Cortex of kidney (tissue), 1 donor: ENCODE data around the gene AQP12A.
"Not testable (repeated sequence)": the region's sequence is repeated elsewhere in the genome, so short reads cannot be mapped to it uniquely, and the experiment has no call there.

Source experiments
- DNase-seq: peaks from one replicate; lab custom pipeline; 2025; lab: John Stamatoyannopoulos, UW

AQP12A gene

GRCh38 chr2:240662681-240663080, 29.0 kb upstream of the AQP12A start:
- no peak for DNase-seq

DNA sequence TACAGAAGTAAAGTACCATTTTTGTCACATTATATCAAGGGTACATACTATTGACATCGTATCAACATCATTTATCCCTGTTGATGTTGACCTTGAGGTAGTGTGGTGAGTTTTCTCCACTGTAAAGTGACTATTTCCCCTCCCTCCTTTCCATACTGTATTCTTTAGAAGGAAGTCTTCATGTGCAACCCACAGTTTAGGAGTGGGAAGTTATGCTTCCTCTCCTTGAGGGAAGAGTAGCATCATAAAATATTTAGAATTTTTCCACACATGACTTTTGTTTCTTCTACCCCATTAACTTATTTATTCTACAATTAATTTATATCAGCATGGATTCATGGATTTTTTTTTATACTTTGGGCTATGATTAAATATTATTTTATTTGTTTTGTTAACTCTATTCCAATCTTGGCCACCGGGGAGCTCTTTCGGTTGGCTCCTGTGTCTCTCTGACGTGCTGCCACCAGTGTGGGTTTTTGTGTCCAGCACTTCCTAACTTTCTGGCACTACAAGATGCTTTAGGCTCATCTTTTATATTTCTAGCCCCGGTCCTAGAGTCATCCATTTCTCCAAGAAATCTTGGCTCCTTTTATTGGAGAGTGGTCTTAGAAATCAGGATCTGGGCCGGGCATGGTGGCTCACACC, 28.0 kb upstream of the AQP12A start:
- no peak for DNase-seq

DNA sequence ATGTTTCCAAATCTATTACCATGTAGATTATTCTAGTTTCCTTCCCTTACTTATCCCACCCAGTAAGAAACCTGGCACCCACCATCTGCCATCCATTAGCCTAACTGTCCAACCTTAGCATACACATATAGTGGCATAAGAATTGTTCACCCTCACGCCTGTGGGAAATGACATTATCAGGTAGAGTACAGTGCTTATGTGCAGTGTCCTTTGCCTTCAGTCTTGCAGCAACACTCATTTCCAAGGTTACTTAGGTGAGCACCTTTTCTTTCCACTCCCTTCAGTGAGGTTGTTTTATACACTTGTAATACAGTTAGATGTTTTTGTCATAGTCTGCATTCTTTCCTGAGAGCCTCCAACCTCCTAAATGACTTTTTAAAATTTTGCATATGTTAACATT, 27.0 kb upstream of the AQP12A start:
- no peak for DNase-seq

DNA sequence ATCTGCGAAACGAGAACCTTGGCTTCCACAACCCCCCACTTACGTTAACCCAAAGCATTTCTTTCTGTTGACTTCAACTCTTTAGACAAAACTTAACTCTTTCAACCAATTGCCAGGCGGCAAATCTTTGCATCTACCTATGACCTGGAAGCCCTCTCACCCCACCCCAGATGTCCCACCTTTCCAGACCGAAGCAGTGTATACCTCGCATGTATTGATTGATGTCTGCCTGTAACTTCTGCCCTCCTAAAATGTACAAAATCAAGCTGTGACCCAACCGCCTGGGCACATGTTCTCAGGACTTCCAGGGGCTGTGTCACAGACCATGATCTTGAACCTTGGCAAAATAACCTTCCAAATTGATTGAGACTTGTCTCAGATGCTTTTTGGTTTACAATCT, 21.3 kb upstream of the AQP12A start:
- DNase-seq: no peak

DNA sequence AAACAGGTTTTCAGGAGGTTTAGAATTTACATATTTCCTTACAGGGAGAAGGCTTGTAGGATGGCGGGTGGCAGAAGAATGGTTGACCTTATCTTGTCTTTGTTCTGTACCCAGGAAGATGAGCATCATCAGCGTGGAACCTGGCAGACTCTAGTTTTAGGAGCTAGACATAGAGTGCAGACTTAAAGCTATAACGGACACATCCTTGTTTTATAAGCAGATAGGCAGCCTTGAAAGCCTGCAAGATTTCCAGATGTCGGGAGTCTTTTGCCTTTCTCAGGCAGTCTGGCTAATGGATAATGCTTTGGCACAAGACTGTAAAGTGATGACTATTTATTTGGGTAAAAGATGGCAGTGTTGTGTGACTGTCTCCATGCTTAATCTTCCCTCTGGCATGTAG, 20.7 kb upstream of the AQP12A start:
- no peak for DNase-seq

DNA sequence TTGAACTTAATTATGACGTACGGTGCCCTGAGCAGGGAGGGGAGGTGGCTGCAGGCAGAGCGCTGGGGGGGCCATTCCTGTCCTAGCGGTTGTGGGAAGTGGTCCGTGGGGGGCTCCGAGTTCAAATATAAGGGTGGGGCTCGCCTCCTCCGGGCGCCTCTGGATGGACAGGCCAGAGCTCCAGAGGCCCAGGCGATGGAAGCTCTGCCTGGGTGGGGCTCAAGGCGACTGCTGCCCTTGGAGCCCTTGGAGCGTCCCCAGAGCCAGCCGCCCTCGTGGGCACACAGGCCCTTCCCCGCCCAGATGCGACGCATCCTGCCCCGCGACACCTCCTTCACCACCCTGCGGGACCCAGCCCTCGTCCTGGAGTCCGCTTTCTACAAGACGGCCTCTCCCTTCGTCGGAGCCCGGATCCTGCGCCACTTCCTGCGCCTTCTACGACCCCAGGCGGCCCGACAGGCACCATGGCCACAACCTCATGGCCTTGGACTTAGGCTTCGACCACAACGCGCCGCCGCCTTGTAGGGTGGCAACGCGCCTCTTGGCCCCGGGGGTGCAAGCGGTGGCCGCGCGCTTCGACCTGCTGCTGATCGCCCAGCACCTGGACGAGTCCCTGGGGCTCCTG, 19.5 kb upstream of the AQP12A start:
- no peak for DNase-seq

- no peak for DNase-seq
Measured at GRCh38 chr2:240672701-240673190, 18.9 kb upstream of the AQP12A start.

- not testable (repeated sequence) for DNase-seq
Measured at GRCh38 chr2:240674461-240675184, 17.0 kb upstream of the AQP12A start.

GRCh38 chr2:240675345-240675744, 16.3 kb upstream of the AQP12A start:
- DNase-seq: not testable (repeated sequence)

DNA sequence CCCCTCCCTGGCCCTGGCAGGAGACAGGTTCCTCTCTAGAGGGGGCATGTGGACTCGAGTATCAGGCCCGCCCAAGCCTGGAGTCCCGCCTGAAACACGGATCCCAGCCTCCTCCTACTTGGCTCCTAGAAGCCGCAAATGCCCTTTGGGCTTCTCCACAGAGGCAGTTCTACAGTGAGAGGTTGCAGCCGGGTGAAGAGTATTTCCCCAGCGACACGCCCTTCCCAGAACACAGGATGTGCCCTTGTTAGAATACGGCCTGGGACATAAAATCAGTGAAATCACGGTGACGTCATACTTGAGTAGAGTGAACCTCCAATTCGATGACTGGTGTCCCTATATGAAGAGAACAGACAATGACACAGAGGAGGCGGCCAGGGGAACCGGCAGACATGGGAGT, 13.6 kb upstream of the AQP12A start:
- DNase-seq: not testable (repeated sequence)

DNA sequence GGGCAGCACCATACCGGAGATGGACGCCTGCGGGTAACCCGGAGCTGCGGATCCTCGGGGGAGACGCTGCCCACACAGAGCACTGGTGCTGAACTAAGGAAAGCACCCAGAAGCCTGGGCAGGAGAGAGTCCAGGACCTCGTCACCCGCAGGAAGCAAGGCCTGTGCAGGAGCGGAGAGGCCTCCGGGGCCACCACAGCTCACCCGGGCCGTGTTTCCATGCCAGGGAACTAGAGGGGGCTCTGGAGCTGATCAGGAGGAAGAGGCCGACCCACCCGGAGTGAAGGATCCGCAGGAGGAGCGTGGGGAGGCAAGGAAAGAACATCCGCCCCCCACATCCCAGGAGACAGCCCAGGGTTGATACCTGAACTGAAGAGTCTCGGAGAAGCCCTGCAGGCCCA, 12.8 kb upstream of the AQP12A start:
- DNase-seq: not testable (repeated sequence)

DNA sequence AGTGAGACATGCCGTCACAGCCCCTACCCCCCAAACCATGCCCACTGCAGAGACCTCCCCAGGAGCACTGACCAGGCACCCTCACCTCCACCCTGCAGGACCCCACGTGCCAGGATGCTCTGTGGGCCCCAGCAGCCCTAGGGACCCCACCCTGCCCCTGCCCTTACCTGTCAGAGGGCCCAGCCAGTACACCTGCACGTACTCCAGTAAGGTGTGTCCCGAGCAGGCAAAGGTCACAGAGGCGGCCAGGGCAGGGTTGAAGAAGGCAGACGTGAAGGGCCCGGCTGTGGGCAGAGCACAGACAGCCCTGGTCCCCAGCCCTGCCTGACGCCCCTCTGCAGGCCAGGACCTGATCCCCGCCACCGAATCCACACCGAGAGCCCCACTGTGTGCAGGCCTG, 11.5 kb upstream of the AQP12A start:
- DNase-seq: not testable (repeated sequence)

DNA sequence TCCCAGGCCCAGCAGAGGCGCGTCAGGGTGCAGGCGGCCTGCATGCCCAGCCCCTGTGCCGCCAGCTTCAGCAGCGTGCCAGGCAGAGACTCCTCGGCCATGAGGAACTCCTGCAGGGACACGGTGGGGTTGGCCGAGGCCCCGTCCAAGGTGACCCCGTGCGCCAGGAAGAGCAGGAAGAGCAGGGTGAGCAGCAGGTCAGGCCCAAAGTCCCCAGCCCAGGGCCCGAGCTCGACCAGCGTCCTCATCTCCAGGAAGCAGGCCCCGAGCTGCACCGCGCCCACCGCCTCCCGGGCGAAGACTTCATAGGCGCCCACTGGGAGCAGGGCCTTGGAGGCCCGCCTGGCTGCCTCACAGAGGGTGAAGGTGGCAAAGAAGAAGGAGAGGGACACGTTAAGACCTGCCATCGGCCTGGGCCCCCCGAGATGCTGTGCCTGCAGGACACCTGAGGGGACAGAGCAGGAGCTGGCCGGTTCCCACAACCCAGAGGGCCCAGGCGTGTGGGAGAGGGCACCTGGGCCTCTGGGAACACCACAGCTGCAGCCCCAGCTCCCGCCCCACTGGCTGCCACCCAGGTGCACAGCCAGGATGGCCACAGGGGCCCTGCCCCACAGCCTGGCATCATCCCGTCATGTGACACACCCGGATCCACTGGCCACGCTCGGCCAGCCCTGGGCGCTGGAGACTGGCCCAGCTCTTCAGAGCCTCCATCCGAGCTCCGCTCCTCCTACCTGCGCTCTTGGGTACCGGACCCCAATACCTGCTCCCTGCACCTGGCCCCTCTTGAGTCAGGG, 9.0 kb upstream of the AQP12A start, which contains the start of gene AQP12B:
Gene AQP12B (minus strand): TSS at position 455 of the 794 bp plus-strand sequence. CDS start 48 bp downstream, at position 407.
- not testable (repeated sequence) for DNase-seq

DNA sequence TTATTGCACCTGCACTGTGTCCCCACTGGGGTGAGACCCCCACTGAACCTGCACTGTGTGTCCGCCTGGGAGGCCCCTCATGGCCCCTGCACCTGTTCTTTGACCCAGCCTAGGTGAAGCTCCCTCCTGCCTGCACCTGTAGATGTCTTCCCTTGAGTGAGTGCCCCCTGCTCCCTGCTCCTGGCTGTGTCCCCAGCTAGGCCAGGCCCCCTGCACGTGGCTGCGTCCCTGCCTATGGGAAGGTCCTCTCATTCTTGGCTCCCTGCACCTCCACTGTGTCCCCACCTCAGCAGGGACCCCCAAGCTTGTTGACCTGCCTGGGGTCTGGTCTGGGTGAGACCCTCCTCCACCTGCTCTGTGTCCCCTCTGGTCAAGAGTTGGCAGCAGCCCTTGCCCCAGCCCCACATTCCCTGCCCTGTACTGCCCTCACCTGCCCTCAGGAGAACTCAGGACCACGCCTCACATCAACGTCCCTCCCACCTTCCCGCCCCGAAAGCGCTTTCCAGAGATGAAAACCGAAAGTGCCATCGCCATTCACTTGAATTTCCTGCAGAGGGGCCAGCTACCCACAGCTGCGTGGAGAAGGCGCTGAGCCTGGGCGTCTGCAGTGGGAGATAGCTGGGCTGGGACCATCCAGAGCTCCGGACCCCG, 8.2 kb upstream of the AQP12A start:
- DNase-seq: not testable (repeated sequence)

DNA sequence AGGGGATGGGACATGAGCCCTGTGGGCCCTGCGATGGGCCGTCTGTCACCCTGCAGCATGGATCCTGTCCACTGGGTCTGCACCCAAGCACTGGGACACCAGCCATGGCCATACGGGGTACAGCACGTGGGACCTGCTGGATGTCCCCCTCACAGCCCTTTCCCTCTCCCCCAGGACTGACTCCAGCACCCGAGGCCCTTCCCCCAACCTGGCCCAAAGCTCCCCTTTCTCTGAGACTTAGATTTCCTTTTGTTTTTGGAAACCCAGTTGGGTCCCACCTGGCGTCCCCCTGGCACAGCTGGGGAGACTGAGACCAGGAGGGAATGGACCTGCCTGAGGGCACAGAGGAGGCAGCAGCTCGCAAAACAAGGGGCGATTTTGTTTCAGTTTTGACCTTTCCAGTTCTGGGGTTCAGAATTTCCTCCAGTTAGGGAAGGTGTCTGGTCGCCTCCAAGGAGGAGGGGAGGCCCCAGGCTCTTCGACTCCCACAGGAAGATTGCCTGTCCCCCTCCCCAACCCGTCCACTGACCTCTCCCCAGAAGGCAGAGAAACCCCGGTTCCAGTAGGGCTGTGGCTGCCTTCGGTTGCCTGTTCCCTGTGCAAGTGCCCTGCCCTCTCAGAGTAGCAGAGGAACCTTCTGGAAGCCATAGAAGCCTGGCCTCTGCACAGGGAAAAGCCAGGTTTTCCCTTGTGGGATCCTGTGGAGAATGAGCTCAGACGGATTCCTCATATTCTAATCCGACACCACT, 7.5 kb upstream of the AQP12A start:
- not testable (repeated sequence) for DNase-seq

DNA sequence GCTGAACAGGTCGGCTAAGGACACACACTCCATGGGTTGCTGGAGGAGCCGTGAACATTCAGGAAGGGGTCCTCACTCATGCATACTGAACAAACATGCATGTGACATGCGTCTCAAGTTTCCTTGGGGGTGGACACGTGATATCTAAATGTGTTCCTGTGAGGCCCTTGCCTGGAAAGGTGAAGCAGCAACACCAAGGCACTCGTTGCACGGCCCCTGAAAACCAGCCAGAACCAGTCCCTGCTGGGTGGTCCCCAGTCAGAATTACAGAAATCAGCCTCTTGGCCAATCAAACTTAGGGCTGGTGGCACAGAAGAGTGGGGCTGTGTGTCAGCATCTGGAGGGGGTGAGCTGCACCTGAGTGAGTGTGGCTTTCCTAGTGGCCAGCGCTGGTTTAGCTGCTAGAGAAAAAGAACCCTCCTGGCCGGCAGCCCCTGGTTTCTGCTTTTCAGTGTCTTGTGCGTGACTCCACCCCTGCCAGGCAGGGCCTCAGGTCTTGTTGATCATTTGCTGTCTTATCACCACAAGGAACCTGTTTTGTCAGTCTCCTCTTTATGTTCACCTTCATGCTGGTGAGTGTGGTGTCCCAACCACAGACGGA, 5.8 kb upstream of the AQP12A start:
- DNase-seq: no peak

- DNase-seq: no peak
Measured at GRCh38 chr2:240686460-240686859, 5.2 kb upstream of the AQP12A start.

DNA sequence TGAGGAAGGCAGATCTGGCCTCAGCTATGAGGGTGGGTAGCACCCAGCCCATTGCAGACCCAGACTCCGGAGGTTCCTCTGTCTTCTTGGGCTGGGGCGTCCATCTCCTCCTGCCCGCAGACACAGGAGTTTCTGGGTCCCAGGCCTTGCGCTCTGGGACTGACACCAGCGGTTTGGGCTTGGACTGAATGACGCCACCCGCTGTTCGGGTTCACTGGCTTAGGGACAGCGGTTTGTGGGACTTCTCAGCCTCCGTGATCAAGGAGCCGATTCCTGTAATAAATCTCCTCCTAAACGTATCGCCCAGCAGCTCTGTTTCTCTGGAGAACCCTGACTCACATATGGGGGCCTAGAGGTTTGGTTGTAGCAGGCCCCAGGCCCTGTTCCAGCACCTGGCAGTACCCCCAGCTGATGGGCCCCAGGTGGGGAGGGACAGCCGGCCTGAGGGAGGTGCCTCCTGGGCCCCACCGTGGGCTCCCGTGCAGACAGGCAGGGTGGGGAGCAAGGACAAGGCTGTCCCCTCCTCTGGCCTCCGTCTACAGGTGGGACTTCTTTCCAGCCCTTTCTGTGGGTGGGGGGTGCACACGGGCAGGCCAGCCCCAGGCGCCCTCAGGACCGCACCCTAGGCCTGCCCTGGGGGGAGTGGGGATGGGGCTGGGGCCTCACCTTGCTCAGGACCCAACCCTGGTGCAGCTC, 4.5 kb upstream of the AQP12A start:
- DNase-seq: no peak

- no peak for DNase-seq
Measured at GRCh38 chr2:240687741-240688552, 3.7 kb upstream of the AQP12A start.
